Left colon (tissue), 2 donors: ENCODE results near the gene UMOD. TPM values are rescaled to one million over a fixed set of nuclear protein-coding genes. Genes with fewer than 3 reads are reported as not detected.
"Not testable (repeated sequence)": the region's sequence is repeated elsewhere in the genome, so short reads cannot be mapped to it uniquely, and the experiment has no call there.

Source experiments
- ATAC-seq: fragments of 200-7000 bp; cut with Tn5 transposase; one replicate; pipeline ENCODE4 v1.9.1; 2020; ENCODE audit warnings: mild to moderate bottlenecking, moderate library complexity
- DNase-seq, 2 donors: peaks; one replicate each; pipeline ENCODE4 v3.0.0-alpha.2; 2020
- intact Hi-C, 2 donors: fragments of 100-400 bp; cut with DNase I in 1 of 2; cut with micrococcal nuclease in 1 of 2; formaldehyde crosslinking; loops; one replicate each; pipeline versions ENCODE4 v1.11.2 to v1.14.0; 2022; cut with DNase I, micrococcal nuclease
- total RNA-seq, 2 donors: library from RNA; stranded (reverse); fragmentation: NEBNext Ultra II Directional; extraction: Animal tissue kit (Norgen Biotek cat#: 25700); gene quantifications; one replicate each; pipeline ENCODE4 v1.2.1, GENCODE V29; 2021
- donor health status: DM: no; HTN: no; CAD: no.
- donor health status: DM: yes; HTN: yes; CAD: no.

Gene UMOD
- total RNA-seq, 2 donors from 2014 or later, result not detected

DNA sequence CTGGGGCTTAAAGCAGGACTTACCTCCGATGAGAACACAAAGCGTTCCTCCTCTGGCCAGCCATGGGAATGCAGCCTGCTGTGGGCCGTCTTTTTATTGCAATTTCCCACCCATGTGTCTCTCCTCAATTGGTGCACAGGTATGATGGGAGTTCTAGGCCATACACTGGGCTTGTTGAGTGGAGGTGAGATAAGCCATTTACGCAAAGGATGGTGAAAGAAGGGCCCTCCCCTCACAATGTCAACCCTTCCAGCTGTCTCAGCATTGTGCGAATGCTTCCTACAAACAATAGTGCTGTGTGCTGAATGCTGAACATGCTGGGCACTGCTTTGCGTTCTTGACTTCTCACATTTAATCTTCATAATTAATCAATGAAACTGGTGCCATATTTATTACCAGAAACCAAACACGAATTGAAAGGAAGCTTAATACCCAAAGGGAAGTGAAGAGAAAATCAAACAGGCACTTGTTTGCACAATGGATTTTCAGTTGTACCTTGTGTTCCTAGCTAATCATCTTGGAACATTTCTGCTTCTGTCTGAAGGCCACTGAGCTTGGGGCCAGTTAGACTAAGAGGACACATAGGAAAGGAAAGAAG lies 25.0 kb downstream of the UMOD start, which contains the start of gene GP2:
Gene GP2, minus strand, starts transcription at position 70 of the 598 bp plus-strand sequence. CDS start 1,082 bp downstream, outside the sequence.
- ATAC-seq (no peak), DNase-seq (no peak)
- intact Hi-C loops, result no loop called here

DNA sequence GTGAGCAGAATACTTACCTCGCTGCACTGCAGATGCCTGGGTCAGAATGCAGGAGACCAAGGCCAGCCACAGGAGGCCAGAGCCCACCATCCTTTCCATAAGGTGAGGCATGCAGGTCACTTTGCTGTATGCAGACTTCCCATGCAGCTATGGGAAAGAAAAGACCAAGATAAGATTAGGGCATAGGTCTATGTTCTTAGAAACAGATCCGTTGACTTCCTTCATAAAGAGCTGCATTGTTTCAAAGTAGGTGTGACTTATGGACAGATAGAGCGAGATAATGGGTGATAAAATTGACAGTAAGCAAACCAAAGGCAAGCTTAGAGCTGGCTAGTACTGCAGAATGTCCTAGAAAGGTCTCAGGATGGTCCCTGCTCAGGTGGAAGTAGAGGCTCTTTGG lies 26.2 kb downstream of the UMOD start:
- DNase-seq (peak in 1 of 2 donors; percentile 8), ATAC-seq (peak; percentile 96)
- intact Hi-C loops, result no loop called here

DNA sequence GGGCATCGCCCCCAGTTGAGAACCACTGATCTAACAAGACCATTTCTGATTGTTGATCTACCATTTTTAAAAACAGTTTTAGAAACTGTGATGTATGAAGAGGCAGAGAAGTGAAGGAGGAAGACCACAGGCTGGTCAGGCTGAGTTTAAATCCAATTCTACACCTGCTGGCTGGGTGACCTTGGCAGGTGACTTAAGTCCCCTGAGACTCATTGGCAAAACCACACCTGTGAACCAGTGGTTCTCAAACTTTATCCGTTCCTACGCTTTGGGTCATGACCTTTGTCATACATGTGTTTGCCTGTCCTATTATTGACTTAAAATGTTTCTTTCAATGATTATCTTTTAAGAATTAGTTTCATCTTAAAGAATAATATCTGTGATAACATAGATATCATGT lies 27.5 kb downstream of the UMOD start:
- DNase-seq, result no peak
- ATAC-seq, result no peak
- intact Hi-C loops, result no loop called here

DNA sequence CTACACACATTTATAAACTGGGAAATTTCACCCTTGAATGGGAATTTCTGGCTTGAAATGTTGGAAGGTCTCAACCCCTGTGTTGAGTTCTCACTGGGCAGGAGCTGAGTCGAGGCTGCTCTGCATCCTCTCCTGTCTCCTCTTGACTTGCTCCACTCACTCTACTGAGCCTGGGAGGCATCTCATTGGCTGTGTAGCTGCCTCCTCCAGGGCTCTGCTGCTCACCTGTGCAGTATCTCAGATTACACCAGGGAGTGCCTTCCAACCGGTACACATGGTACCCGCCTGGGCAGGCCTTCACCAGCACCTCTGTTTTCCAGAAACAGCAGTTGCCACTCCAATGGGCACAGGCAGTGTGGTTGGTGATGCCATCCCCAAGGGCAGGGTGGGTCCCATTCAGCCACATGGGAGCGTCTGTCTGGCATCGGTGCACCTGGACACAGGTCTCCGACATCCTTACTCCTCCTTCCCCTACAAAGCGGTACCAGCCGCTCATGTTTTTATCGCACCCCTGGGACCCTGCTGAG lies 28.9 kb downstream of the UMOD start:
- intact Hi-C loops, result no loop called here
- ATAC-seq (no peak), DNase-seq (no peak)

DNA sequence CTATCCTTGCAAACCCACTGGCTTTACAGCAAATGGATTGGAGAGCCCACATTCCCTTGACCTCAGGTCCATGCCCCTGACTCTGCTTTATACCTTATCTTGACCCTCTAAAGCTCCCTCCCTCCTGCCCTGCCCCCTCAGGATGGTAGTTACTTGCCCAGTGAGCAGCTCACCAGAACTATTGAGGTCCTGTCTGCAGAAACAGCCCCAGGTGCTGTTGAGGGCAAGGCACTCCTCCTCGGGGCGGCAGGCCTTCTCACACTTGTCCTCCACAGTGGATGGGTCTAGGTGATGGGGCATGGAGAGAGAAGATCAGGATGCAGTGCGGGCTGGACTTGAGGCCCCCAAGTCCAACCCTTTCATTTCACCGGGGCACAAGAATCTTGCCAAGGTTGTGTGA lies 29.8 kb downstream of the UMOD start:
- no peak for ATAC-seq
- intact Hi-C loops, result no loop called here

DNA sequence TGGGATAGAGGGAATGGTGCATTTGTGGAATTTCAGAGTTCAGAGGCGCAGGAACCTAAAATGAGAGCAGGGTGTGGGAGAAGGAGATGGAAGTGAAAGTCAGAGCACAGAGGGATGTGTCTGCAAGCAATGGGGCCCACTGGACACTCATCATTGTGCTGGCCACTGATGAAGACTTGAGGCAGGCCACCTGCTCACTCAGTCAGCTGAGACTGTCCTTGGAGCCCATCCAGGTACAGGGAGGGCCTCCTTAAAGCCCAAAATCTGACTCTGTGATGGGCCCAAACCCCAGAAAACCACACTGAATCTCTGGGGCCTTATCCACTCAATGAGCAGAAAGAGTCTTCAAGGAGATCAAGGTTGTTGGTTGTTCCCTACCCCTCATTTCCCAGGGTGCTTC lies 30.8 kb downstream of the UMOD start:
- intact Hi-C loops, result no loop called here
- no peak for ATAC-seq
- no peak for DNase-seq

More for the DNA sequence above, 29.8 kb downstream of the UMOD start:
- DNase-seq, result no peak

DNA sequence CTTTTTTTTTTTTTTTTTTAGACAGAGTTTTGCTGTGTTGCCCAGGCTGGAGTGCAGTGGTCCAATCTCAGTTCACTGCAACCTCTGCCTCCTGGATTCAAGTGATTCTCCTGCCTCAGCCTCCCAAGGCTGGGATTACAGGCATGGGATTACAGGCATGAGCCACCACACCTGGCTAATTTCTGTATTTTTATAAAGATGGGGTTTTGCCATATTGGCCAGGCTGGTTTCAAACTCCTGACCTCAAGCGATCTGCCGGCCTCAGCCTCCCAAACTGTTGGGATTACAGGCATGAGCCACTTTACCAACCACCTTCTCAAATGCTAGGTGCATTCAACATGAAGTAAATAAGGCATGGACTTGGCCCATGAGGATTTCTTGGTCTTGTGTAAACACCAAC lies 31.5 kb downstream of the UMOD start:
- ATAC-seq, result not testable (repeated sequence)

DNA sequence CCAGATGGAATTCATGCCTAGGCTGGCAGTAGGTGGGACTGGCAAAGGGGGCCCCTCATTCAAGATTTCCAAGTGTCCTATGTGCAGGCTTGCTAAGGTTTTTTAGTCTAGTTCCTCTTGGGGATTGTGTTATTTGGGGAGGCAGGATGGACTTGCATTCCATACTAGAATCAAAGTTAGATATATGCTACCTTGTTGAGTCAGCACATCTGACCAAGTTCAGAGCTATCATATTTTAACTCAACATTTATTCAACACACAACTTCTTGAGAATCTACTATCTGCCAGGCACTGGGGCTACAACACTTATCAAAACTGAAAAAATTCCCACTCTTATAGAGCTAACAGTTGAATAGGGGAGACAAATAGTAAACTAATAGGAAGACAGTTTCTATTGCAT lies 31.9 kb downstream of the UMOD start:
- ATAC-seq (no peak), DNase-seq (no peak)
- intact Hi-C loops, result no loop called here

More for the DNA sequence above, 31.5 kb downstream of the UMOD start:
- DNase-seq, intact Hi-C loops: not testable (repeated sequence)

DNA sequence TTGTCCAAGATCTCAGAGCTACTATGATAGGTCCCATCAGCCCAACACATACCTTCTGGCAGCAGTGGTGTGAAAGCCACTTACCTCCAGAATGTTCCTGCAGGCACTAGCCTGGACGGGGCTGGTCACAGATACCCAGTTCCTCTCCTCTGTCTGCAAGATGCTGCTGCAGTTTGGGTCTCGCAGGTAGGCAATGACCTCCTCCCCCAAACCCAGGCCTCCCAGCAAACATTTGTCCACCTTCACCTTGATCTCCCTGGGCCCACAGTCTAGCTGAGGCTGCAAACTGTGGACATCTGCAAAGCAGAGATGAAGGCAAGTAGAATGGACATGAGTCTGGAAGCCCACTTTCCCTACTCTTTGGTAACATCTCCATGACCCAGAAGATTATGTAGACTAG lies 32.3 kb downstream of the UMOD start:
- intact Hi-C loops, result no loop called here
- no peak for DNase-seq
- no peak for ATAC-seq

DNA sequence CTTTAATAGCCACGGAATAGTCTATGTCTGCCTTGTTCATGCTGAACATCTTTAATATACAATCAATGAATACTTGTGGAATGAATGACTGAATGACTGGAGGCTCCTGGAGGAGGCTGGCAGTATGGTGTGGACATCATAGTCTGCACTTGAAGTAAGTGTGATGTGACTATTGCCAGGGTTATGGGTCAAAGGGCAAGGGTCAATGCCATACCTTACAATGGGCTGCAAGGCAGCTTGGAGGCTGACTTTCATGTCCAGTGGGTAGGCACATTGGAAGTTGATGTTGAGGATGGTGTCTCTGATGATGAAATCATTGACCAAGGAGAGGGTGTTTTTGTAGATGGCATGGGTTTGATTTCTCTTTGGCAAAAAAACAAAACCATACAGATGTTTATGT lies 33.1 kb downstream of the UMOD start:
- ATAC-seq, result no peak
- DNase-seq, result no peak
- intact Hi-C loops, result no loop called here

DNA sequence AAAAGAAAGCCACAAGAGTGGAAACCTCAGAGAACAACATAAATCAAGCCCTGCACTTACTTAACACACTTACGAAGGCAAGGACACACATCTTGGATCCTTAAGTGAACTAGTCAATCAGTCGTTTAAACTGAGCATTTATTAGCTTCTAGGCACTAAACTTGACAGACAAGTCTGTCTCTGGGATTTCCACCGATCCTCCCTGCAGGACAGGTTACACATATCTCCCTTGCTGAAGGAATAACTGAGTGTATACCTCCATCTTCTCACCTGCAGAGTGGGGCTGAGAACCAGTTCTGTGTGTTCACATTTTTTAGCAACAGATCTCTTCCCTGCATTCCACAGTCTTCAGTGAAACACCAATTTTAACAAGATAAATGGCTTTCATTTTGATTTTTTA lies 34.1 kb downstream of the UMOD start:
- intact Hi-C loops, result no loop called here
- no peak for ATAC-seq
- no peak for DNase-seq

DNA sequence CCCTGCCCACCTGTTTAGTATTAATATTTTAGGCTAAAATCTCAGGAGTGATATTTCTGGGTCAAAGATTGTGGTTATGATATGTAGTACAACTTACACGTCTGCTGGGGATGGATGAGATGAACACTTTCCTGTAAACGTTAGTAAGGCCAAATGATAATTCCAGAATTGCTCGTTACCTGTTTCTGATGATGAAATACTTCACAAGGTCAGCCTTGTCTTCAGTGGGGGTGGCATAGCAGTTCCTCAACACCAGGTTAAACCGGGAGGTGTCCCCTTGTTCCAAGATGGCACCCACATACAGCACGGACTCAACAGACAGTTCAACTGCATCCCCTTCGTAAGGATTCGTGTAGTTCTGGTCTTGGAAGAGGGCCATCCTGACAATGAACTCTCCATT lies 34.5 kb downstream of the UMOD start:
- intact Hi-C loops, result no loop called here
- DNase-seq (no peak), ATAC-seq (no peak)

DNA sequence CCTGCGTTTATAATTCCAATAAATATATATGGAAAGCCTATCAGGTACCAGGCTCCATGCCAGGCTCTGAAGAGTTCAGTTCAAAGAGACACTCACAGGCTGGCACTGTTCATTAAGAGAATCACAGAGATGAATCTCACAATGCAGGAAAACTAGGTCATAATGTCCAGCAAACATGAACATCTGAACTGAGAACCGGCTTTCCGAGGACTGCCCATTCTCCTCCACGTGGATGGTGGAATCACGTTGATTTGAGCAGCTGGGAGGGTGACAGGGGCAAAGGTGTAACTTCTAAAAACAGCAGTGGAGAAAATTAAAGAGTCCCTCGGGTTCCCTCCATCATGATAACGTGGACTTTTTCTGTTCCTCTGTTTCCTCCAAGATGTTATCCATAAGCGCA lies 35.4 kb downstream of the UMOD start:
- ATAC-seq, result no peak
- intact Hi-C loops, result no loop called here
- no peak for DNase-seq

DNA sequence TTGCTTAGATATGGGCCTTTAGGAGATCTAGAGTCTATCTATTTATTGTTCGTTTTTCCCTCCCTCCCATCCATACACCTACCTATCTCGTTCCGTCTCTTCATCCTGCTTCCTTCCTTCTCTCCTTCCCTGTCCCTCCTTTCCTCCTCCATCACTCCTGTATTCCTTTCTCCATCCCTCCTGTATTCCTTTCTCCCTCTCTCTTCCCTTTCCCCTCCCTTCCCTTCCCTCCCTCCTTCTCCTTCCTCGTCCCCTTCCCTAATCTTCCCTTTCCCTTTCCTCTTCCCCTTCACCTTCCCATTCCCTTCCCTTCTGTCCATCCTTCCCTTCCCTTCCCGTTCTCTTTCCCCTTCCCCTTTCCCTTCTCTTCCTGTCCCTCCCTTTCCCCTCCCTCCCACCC lies 35.8 kb downstream of the UMOD start:
- ATAC-seq (no peak), DNase-seq (no peak)
- intact Hi-C loops, result no loop called here

DNA sequence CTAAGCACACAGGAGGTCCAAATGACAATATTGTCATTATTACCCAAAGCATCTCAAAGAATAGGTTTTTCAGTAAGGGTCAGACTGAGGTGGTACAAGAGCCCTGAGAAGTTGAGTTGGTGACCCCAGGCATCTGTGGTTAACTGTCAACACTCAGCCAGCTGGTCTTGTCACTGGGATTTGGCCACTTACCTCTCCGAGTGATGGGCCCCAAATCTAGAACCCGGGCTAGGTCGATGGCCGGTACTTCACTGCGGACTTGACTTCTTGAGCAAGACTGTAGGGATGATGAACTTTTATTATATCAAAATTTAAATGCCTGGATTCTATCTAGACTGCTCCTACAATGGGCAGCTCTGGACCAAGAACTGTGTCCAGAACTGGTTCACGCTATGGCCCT lies 36.8 kb downstream of the UMOD start:
- no peak for DNase-seq
- ATAC-seq, result no peak
- intact Hi-C loops, result no loop called here

DNA sequence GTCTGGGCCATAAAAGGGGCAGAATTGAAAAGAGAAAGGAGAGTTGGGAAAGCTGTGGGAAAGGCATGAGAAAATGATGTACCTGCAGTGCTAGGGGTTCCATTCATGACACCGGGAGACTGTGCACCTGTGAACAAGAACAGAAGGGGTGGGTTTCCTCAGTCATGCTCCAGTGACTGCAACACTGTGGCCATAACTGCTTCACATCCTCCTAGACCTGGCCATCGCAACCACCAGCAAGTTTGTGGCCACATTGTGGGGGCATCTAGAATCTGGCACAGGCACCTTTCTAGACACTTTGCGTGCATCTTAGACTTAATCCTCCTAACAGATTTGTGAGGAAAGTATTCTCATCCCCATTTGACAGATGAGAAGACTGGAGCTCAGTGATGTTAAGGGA lies 37.9 kb downstream of the UMOD start:
- no peak for DNase-seq
- ATAC-seq, result no peak
- intact Hi-C loops, result no loop called here

DNA sequence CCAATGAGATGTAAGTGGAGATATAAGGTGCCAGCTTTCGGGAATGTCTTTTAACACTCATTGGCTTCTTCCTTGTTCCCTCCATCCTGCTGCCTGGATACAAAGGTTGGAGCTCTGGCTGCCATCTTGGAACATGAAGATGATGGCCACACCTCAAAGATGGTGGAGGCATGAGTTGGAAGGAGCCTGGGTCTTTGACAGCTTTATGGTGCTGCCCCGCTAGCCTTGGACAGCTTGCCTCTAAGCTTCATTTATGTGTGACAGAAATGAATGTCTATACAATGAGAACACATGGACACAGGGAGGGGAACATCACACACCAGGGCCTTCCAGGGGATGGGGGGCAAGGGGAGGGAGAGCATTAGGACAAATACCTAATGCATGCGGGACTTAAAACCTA lies 38.8 kb downstream of the UMOD start:
- intact Hi-C loops, result no loop called here
- no peak for ATAC-seq
- no peak for DNase-seq

DNA sequence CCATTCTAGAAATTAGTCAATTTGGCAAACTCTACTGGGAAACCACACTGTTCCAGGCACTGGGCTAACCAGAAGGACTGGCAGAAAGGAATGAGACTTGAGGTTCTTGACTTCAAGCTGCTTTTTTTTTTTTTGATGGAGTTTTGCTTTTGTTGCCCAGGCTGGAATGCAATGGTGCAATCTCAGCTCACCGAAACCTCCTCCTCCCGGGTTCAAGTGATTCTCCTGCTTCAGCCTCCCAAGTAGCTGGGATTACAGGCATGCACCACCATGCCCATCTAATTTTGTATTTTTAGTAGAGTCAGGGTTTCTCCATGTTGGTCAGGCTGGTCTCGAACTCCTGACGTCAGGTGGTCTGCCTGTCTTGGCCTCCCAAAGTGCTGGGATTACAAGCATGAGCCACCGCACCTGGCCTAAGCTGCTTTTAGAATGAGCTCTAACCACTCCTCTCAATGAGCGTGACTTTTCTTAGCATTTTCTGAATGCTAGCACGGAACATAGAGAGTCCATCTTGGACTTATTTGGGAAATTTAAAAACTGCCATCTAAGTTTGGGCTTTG lies 39.9 kb downstream of the UMOD start:
- intact Hi-C loops, ATAC-seq, DNase-seq: not testable (repeated sequence)

DNA sequence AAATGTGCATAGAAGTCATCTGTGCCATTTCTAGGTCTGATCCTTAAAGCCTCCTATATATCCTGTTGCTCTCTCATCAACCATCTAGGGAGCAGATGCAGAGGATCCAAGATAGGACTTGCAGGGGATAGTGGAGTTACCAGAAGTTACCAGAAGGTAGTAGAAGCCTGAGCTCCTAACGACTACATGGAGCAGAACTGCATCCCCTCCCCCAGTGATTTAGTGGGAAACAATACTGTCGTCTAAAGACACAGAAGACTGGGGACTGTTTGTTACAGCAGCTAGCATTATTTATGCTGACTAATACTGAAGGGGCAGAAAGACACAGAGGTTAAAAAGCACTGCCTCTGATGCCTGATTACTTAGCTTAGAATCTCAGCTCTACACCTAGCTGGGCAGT lies 41.0 kb downstream of the UMOD start:
- intact Hi-C loops, result no loop called here
- ATAC-seq (no peak), DNase-seq (no peak)

DNA sequence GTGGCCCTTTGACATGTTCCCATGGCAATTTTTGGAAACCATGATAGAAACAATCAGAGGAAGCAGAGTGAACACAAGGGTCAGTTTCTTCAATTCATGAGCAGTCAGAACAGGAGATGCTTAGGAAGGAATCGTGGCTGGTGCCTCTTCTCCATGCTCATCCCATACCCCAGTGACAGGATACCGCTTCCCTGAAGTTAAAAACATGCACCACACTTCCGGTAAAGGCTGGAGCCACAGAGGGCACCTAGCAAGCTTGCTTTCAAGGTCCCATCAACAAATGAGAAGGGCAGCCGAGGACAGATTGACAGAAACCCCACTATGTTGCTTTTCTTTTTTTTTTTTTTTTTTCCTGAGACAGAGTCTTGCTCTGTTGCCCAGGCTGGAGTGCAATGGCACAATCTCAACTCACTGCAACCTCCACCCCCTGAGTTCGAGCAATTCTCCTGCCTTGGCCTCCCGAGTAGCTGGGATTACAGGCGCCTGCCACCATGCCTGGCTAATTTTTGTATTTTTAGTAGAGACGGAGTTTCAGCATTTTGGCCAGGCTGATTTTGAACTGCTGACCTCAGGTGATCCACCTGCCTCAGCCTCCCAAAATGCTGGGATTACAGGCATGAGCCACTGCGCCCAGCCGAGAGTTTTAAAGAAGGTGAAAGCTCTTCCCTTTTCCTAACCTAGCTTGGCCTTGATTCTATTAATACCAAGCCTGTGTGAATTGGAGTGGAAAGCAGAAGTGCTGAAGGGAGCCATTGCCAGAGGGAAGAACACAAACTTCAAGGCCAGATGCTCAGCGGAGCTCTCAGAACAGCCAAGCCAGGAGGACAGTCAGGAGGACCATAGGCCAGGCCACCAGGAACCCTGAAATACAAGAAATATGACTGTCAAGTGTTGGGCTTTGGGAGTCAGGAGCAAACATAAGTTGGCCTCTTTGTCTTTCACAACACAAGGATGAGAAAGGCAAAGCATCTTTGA lies 41.8 kb downstream of the UMOD start:
- intact Hi-C loops, result no loop called here
- ATAC-seq (no peak), DNase-seq (no peak)
